CD4-positive, alpha-beta T cell treated with Interleukin-10 for 1 hour (primary cell): Measurements from ENCODE around the gene GJD2.

Source experiments
- DNase-seq: peaks from one replicate; pipeline ENCODE4 v3.0.0-alpha.2; 2020

The GJD2 gene

DNA sequence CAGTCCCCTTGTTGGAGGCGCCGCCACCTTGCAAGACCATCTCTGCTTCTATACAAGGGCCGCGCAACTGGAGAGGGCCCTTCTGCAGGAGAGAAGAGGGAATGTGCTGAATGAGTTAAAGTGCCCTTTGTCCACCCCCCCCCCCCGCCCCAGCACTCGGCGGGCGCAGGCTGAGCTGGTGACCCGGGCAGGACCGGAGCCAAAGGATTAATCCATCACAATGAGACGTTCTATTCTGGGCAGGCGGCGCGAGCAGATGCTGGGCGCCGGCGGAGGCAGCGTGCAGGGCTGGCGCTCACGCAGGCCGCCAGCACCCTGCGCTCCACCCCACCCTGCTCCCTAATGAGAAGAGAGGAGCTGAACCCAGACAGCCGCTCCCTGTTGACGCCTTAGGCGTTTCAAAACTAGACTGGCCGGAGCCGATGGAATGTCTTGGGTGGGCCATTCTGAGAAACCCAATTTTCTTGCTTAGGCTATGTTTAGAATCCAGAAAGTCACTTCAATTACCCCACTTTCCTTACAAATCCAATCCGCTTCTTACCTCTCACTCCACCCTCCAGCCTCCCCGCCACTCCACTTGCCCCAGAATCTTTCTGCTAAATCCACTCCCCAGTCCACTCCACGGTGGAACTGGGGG lies 32.9 kb downstream of the GJD2 start:
- DNase-seq = no peak

- no peak for DNase-seq
These were observed 33.5 kb downstream of the GJD2 start for GRCh38 chr15:34721157-34721801.

GRCh38 chr15:34719695-34720094 lies 35.1 kb downstream of the GJD2 start:
- DNase-seq = no peak

GRCh38 chr15:34718681-34719665 lies 35.8 kb downstream of the GJD2 start:
- no peak for DNase-seq

- DNase-seq = no peak
These were observed 37.1 kb downstream of the GJD2 start for GRCh38 chr15:34717729-34718128.

- DNase-seq = no peak
These were observed 38.7 kb downstream of the GJD2 start for GRCh38 chr15:34716111-34716510.

DNA sequence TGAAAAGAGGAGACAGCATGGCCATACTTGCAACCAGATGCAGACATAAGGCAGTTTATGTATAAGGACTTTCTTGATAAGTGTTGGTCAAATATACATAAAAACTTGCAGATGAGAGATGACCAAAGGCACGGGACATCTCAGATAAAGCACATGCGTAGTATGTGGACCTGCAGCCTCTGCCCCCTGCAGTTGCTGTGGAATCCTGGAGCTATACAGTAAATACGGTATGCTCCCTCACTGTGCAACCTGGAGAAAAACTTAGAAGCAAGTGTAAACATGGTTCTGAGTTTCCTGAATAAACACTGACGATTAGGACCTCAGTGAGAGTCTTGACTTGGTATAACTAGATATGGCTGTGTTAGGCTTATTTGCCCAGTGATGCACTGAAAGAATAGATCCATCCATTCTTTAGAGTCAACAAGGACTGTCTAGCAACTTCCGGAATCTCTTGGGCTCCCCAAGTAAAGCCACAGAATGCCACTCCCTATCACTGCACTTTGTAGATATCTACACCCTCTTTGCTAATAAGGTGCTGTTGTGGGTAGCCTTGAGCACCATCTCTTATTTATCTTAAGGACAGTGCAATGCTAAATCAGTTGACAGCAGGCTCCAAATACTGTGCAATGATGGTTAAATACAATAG lies 40.2 kb downstream of the GJD2 start:
- DNase-seq = no peak

- no peak for DNase-seq
These were observed 41.2 kb downstream of the GJD2 start for GRCh38 chr15:34713635-34714034.

GRCh38 chr15:34709866-34710265 lies 44.9 kb downstream of the GJD2 start:
- no peak for DNase-seq

- DNase-seq = no peak
These were observed 46.4 kb downstream of the GJD2 start for GRCh38 chr15:34708422-34708821.

GRCh38 chr15:34701536-34701935 lies 53.3 kb downstream of the GJD2 start:
- DNase-seq = no peak
